Upper lobe of left lung (tissue), 4 donors: ENCODE results near the gene MAZ.

ENCODE experiments used
- CTCF ChIP-seq, 6 experiments: fragments of 450-650 bp in 4 of 6; fragments of 200-600 bp in 2 of 6; sonication (generic) in 2 of 6; IDR thresholded peaks; one replicate each; pipeline ENCODE4 v1.5.1; 2016 to 2019; ENCODE audit warnings: antibody characterized with exemption in 6 of 6
- EP300 ChIP-seq, 4 donors: sonication (generic); formaldehyde crosslinking; IDR thresholded peaks; one replicate each; pipeline ENCODE4 v1.5.1; 2017; ENCODE audit warnings: antibody characterized with exemption in 4 of 4, control low read depth in 2 of 4
- POLR2A ChIP-seq, 4 donors: fragments of 450-650 bp; IDR thresholded peaks; one replicate each; pipeline ENCODE4 v1.5.1; 2016 to 2017; ENCODE audit warnings: antibody characterized with exemption in 4 of 4, mild to moderate bottlenecking in 2 of 4
- POLR2AphosphoS5 ChIP-seq, 2 donors: sonication (generic); formaldehyde crosslinking; IDR thresholded peaks; one replicate each; pipeline ENCODE4 v1.5.1; 2017; ENCODE audit warnings: antibody characterized with exemption in 2 of 2

DNA sequence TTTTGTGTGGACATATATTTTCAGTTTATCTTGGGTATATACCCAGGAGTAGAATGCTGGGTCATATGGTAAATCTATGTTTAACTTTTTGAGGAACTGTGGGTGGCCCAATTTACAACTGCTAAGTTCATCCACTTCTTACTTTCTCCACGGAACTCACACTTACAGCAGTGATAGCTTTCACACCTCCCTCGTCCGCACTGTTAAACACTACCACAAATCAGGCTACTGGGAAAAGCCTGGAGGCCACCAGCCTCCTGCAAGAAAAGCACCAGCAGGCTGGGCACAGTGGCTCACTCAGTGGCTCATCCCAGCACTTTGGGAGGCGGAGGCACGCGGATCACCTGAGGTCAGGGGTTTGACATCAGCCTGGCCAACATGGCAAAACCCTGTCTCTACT is 43.0 kb upstream of the MAZ start:
- TF ChIP-seq CTCF (IDR thresholded peaks at IDR 0.05) (no peak), POLR2AphosphoS5 (IDR thresholded peaks at IDR 0.05) (no peak), EP300 (IDR thresholded peaks at IDR 0.05) (no peak), POLR2A (IDR thresholded peaks at IDR 0.05) (no peak)
